GM10847 (cell line): ENCODE data around the gene KCNMA1.

Source experiments
- POLR2A ChIP-seq: IDR thresholded peaks from 2 replicates; pipeline ENCODE4 v1.6.1; 2011; ENCODE audit not compliant: insufficient read length; ENCODE audit errors: extremely low read depth

Gene KCNMA1

GRCh38 chr10:77308084-77308732 lies 329.4 kb downstream of the KCNMA1 start:
- no peak for TF ChIP-seq POLR2A

DNA sequence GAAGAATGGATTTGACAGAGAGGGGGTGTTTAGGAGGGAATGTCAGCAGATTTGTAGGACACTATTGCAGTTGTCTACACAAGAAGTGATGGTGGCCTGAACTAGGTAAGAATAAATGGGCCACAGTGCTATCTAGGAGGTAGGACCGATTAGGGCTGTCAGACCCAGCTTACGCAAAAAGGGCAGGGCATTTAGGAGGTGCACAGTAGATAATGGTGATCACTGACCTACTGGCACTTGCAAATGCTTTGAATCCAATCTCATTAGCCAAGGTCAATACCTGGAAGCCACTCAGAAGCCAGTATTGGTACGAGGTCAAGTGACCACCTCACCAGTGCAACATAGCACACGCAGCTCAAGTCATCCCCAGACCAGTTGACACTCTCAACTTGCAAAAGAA lies 330.9 kb downstream of the KCNMA1 start:
- no peak for TF ChIP-seq POLR2A

DNA sequence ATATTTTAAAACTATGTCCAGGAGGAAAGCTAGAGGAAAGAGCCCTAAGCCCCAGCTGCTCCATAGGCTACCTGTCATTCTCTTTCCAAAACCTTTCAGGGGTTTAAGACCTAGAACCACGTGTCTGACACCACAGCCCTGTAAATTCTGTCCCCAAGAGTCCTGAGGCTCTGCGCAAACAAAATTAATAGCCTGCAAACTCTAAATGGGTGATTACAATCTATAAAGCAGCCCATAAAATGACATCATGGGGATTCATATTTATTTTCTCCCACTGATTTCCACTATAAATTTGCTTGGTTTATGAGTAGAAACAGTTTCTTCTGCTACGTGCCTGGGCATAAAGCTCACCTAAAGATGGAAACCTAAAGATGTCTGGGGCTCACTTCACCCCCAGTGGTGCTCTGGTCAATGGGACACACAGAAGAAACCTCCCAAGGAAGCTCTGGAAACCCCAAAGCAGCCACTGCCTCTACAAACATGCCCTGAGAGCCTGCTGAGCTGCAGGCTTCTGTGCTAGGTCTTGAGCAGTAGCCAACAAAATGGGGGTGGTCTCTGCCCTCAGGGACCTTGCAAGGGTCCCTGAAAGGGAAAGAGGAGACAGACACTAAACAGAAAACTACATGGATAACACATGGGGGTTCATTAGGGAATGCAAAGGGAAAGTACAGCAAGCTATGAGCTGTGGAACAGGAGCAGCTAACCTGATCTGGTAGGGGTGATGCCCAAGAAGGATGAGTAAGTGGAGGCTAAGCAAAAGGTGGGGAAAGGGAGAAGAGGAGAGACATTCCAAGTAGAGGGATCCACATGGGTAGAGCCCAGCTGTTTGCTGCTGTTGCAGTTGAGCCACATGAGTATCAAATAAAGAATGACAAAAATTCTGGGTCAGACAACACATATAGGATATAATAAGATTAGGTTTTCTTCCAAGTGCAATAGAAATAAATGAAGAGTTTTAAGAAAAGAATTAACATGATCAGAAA lies 331.7 kb downstream of the KCNMA1 start:
- no peak for TF ChIP-seq POLR2A

- TF ChIP-seq POLR2A: no peak
Measured at GRCh38 chr10:77304192-77304591, 333.4 kb downstream of the KCNMA1 start.

DNA sequence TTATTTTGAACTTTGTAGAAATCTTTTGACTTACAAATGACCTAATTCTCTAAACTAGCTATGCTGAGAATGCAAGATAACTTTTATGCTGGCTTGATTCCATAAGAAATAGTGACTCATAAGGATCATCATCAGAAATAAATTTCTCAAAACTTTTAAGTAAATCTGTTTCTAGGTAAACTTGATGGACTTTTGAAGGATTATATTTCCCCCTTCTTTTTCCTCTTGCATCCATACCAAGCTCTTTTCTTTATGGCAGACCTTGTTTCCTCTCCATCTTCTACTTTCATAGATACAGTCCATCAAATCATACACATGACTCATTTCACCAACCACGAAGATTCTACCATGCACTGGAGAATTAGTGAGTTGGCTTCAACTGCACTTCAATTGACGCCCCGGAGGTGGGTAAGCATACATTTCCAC lies 336.3 kb downstream of the KCNMA1 start:
- no peak for TF ChIP-seq POLR2A

- TF ChIP-seq POLR2A: no peak
Measured at GRCh38 chr10:77300682-77301302, 336.8 kb downstream of the KCNMA1 start.

DNA sequence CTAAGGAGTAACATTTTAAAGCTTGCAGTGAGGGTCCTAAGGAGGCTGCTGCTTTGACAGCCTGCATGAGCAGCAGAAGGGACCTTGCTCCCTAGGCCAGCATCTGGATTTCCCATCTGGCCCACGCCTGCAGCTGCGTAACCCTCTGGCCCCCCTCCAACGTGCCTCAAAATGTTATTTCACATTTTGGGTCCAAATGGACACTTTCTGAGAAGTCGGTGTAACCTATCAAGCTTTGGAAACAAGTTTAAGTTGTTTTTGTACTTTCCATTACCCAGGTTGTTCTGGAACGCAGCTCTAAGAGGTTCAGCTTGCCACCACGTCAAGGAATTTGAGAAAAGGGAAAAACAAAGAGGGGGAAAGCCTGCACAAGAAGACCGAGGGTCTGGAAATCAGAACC lies 338.3 kb downstream of the KCNMA1 start:
- TF ChIP-seq POLR2A: no peak

DNA sequence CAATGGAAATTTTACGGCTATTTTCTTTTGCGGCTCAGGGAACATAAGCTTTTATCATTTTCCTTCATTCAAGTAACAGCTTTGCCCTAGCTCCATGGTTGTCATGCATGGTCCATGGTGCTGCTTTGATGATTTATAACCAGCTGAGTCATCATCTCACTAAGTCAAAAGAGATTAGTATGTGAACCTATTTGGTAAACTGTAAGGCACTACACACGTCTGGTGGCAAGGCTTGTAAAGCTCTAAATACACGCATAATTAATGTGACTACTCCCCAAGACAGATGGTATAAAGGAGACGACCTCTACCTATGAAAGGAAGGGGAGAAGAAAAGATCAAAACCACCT lies 340.2 kb downstream of the KCNMA1 start:
- no peak for TF ChIP-seq POLR2A

GRCh38 chr10:77296534-77297392 lies 340.8 kb downstream of the KCNMA1 start:
- TF ChIP-seq POLR2A: no peak

DNA sequence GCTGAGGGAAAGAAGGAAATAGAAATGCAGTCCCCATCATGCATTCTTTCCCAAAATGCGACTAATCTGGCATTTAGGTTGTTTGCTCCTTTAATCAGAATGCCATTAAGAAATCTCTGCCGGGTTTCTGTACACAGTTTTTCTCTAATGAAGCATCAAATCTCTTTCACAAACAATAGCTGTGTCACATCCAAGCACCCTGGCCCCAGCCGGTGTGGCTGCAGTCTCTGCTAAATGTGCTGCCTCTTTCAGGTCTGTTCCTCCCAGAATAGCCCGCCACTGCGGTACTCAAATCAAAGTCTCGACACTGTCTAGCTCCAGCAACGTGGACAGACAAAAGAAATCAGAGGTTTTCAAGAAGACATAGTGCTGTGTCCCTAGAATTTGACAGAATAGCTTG lies 343.8 kb downstream of the KCNMA1 start:
- no peak for TF ChIP-seq POLR2A

DNA sequence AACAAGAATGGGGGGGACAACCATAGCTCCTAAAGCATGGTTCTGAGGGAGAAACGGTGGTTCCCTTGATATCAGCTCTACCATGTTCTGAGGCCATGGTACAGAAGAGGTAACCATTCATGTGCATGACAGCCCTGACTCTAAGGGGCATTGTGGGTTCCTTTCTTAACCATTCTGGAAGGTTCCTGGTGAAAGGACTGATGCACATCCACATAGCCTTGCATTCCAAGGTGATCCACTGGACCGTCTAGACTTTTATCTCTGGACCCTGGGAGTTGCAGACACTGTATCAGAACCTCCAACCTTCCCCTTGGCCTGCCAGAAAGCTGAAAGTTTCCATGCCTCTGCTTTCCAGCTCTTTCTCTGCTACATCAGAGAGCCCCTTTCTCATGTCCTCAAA lies 344.3 kb downstream of the KCNMA1 start:
- no peak for TF ChIP-seq POLR2A

DNA sequence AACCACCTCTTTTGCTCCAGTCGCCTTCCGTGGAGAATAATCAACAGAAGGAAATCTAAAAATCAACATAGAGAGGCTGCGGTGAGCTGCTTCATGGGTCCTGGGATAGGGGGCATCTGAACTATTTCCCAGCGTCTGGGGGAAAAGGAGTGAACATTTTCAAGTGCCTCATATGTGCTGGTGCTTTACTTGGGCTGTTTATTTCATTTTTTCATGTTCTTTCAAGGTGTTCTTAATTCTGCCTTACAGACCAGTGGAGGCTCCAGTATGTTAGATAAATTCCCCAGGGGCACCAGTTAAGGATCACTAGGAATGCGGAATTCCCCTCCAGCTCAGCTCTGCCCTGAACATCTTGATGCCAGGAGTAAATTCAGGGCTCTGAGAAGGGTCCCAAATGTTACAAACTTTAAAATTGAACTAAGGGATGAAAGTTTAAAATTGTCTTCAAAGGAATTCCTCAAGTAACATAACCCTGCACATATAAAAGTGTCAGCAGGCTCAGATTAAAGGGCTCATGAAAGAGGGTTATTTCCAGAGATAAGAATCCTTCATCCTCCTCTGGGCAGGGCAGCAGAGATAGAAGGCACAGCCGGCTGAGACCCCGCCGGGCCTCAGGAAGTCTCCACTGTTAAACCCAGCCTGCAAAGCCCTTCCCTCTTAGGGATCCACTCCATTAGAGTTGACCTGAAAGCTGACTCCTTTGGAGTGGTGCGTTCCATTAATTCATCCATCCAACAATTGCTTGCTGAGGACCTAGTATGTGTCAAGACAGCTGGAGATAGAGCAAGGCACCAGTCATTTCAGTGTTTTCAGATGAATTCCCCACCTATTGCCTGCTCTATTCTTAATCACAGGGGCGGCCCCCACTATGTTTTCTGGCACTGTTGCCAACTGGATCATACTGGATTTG lies 345.8 kb downstream of the KCNMA1 start:
- TF ChIP-seq POLR2A: no peak

DNA sequence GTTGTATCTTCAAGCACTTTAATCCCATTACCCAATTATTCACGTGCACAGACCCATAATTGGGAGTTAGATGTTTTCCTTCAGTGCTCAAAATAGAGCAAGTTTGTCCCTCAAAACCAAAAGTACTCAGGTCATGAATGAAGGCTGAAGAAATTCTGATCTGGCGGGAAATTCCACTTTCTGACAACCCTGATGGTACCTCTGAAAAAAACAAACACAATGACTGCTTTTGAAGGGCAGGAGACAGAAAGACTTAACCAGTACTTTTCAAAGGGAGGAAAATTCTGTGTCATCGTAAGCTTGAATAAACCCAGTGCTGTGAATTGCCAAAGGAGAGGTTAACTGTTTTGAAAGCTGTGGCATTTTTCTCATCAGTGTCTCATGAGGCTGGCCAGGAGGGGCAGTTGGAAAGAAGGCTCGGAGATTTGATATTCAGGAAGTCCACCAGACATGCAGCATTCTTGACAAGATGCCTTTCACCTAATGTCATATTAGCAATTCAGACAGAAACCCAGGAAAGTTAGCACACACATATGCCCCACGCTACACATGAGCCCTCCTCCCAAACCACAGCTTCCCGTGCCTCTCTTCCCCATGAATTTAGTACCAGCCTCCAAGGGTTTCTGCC lies 347.0 kb downstream of the KCNMA1 start:
- TF ChIP-seq POLR2A: no peak

- TF ChIP-seq POLR2A: no peak
Measured at GRCh38 chr10:77289790-77290189, 347.8 kb downstream of the KCNMA1 start.
